Stomach (tissue), 9 donors: ENCODE results near the gene ABR. TPM values are rescaled to one million over a fixed set of nuclear protein-coding genes. Genes with fewer than 3 reads are reported as not detected.

ENCODE experiments used
- DNase-seq, 2 donors: peaks; one replicate each; pipeline versions ENCODE4 v3.0.0 to v3.0.0-alpha.2; 2013 to 2019
- H3K27ac ChIP-seq, 5 donors: fragments of 200-600 bp in 4 of 5; sonication (generic) in 4 of 5; one replicate each; pipeline ENCODE4 v1.5.1; 2013 to 2019; ENCODE audit warnings: mild to moderate bottlenecking in 1 of 5, moderate library complexity in 1 of 5
- H3K27me3 ChIP-seq, 3 donors: fragments of 200-600 bp; sonication (generic); one replicate each; pipeline ENCODE4 v1.5.1; 2017 to 2019; ENCODE audit warnings: mixed run types in 1 of 3
- H3K36me3 ChIP-seq, 4 donors: fragments of 200-600 bp; sonication (generic); 1 replicate in 3 of 4; 2 replicates in 1 of 4; pipeline ENCODE4 v1.5.1; 2016 to 2019
- H3K4me1 ChIP-seq, 4 donors: fragments of 200-600 bp; sonication (generic); one replicate each; pipeline ENCODE4 v1.5.1; 2016 to 2019
- H3K4me3 ChIP-seq, 4 donors: fragments of 200-600 bp; sonication (generic) in 3 of 4; one replicate each; pipeline ENCODE4 v1.5.1; 2016 to 2019; ENCODE audit warnings: mild to moderate bottlenecking in 1 of 4
- H3K9me3 ChIP-seq, 4 donors: fragments of 200-600 bp; sonication (generic); one replicate each; pipeline ENCODE4 v1.5.1; 2016 to 2019
- EP300 ChIP-seq: sonication (generic); formaldehyde crosslinking; IDR thresholded peaks from one replicate; pipeline ENCODE4 v1.6.1; 2017; ENCODE audit warnings: antibody characterized with exemption
- POLR2A ChIP-seq, 4 donors: fragments of 450-650 bp; IDR thresholded peaks; one replicate each; pipeline ENCODE4 v1.6.1; 2016; ENCODE audit warnings: antibody characterized with exemption in 4 of 4, control low read depth in 2 of 4, mild to moderate bottlenecking in 1 of 4, moderate library complexity in 1 of 4
- POLR2AphosphoS5 ChIP-seq, 3 donors: sonication (generic); formaldehyde crosslinking; IDR thresholded peaks; one replicate each; pipeline ENCODE4 v1.6.1; 2016; ENCODE audit warnings: antibody characterized with exemption in 3 of 3
- WGBS, 5 donors: extraction: QIAGEN DNeasy Blood & Tissue Kit in 3 of 5; methylation state at CpG; one replicate each; pipeline versions ENCODE4 v1.1.5 to v1.1.7; 2013 to 2018; 5-methylcytosine and 5-hydroxymethylcytosine counted together
- intact Hi-C: fragments of 100-400 bp; cut with DNase I; formaldehyde crosslinking; loops from one replicate; pipeline ENCODE4 v1.15.1; 2023; ENCODE audit warnings: low total_unique reads
- polyA plus RNA-seq, 3 donors: library from polyadenylated mRNA; stranded (reverse); fragments of 200-250 nt; gene quantifications; one replicate each; pipeline ENCODE4 v1.2.3, GENCODE V29; 2013
- total RNA-seq, 5 donors: library from RNA; depleted of rRNA; stranded (reverse); fragments of >200 nt; gene quantifications; one replicate each; pipeline versions ENCODE4 v1.1.0 to v1.2.3, GENCODE V29; 2014 to 2016
- TF ChIP-seq, protein P1 (sequence below), 7 experiments: fragments of 450-650 bp in 4 of 7; fragments of 200-600 bp in 3 of 7; sonication (generic) in 3 of 7; IDR thresholded peaks; one replicate each; pipeline ENCODE4 v1.5.1; 2016 to 2019; ENCODE audit warnings: antibody characterized with exemption in 7 of 7, control low read depth in 2 of 7, mild to moderate bottlenecking in 1 of 7
- donor health status: healthy with polysubstance abuse.
- donor health status: Bipolar disorder and iron deficiency.
- donor health status: healthy.

Gene ABR
- total and polyA plus RNA-seq, 8 donors: 28.3 to 1,523 (median 73.4) TPM

DNA sequence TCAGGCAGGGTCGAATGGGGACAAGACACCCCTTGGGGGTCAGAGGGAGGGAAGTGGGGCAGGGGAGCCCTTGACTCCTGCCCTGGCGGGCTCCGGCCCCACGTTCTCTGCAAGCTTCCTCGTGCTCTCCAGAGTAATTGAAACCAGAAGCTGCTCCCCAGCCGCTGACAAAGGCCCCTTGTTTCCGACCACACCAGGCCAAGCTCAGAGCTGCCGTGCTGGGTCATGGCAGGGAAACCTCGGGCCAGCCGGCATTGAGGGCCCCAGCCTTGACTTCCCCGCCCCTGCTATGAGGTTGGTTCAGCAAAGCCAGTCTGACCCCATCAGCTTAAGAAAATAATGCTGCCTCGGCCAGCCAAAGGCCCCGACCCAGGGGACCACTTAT is 139.6 kb downstream of the ABR start:
- Histone ChIP-seq H3K4me3 (peak overlapping the region in 2 of 4 donors; percentile 3 to 7), H3K9me3 (no peaks in the 10 kb centered on the region), H3K27me3 (no peaks in the 10 kb centered on the region), H3K27ac (peak overlapping the region; percentile 53 to 79 (median 78)), H3K36me3 (peaks cover 0 to 57% (median 43%) of the 10 kb centered on the region in 4 donors), H3K4me1 (peaks cover 17 to 47% (median 35%) of the 10 kb centered on the region in 4 donors)
- TF ChIP-seq POLR2AphosphoS5 (IDR thresholded peaks at IDR 0.05) (no peak), POLR2A (IDR thresholded peaks at IDR 0.05) (no peak), EP300 (no peak)
- TF ChIP-seq, protein P1, sequence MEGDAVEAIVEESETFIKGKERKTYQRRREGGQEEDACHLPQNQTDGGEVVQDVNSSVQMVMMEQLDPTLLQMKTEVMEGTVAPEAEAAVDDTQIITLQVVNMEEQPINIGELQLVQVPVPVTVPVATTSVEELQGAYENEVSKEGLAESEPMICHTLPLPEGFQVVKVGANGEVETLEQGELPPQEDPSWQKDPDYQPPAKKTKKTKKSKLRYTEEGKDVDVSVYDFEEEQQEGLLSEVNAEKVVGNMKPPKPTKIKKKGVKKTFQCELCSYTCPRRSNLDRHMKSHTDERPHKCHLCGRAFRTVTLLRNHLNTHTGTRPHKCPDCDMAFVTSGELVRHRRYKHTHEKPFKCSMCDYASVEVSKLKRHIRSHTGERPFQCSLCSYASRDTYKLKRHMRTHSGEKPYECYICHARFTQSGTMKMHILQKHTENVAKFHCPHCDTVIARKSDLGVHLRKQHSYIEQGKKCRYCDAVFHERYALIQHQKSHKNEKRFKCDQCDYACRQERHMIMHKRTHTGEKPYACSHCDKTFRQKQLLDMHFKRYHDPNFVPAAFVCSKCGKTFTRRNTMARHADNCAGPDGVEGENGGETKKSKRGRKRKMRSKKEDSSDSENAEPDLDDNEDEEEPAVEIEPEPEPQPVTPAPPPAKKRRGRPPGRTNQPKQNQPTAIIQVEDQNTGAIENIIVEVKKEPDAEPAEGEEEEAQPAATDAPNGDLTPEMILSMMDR (IDR thresholded peaks at IDR 0.05): no peak
- DNase-seq: peak in 1 of 2 donors; percentile 72
- intact Hi-C loops: no loop called here
- WGBS, 5 donors: 28 to 60% (median 49%) methylated on average over 7 to 13 of the region's 13 CpGs

DNA sequence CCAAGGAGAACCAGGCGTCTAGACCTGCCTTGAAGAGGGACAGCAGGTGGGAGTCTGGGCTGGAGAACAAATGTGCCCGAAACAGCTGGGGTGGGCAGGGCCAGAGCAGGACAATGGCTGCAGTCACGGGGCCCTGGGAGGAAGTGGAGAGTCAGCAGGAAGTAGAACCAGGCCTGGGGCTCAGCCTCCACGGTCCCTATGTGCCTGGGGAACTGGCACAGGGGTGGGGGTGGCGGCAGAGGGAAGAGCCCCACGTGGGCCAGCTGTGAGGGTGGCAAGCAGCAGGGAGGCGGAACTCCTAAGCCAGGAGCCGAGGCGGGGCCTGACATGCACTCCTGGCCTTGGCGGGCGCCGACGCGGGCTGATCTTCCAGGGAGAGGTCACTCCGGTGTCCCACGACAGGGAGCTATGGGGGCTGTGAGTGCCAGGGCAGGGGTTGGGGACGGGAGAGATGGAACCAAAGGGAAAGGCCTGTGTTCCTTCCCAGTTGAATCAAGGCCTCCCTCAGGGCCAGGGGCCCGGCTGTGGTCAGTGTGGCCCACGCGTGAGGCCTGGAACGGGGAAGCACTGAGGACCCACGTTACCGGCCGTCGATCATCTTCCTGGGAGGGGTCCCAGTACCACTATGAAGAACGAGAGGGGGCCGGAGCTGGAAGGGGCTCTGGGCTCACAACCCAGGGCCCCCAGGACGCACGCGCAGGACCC is 140.1 kb downstream of the ABR start:
- no peak for TF ChIP-seq POLR2A (IDR thresholded peaks at IDR 0.05)
- TF ChIP-seq POLR2AphosphoS5 (IDR thresholded peaks at IDR 0.05): peak in 1 of 3 donors; percentile 50
- H3K36me3 ChIP-seq: peaks cover 0 to 55% (median 42%) of the 10 kb centered on the region in 4 donors
- peak overlapping the region; percentile 53 to 79 (median 78) for H3K27ac ChIP-seq
- WGBS, 5 donors: 38 to 68% (median 58%) methylated on average over 18 to 30 of the region's 30 CpGs
- H3K4me1 ChIP-seq: peaks cover 17 to 47% (median 35%) of the 10 kb centered on the region in 4 donors
- no peaks in the 10 kb centered on the region for H3K9me3 ChIP-seq
- H3K4me3 ChIP-seq: peak overlapping the region in 2 of 4 donors; percentile 3 to 7
- H3K27me3 ChIP-seq: no peaks in the 10 kb centered on the region
- DNase-seq: peak; percentile 75 to 86
- intact Hi-C loops: no loop called here

DNA sequence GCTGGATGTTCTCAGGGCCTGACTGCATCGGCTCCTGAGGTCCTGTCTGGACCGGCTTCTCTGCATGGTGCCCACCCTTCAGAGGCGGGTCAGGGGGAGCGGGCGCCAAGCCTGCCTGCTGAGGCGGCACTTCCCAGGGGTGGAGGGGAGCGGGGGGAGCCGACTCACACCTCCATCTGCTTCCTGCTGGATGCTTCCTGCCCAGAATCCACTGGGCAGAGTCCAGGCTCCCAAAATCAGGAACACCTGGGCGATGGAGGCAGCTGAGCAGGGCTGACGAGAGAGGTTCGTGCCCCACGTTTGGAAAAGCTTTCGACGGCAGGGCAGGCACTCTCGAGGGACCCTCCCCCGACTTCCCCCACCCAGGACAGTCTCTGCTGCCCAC is 140.7 kb downstream of the ABR start:
- TF ChIP-seq EP300 (no peak), POLR2AphosphoS5 (IDR thresholded peaks at IDR 0.05) (no peak), POLR2A (IDR thresholded peaks at IDR 0.05) (no peak)
- TF ChIP-seq, protein P1 (IDR thresholded peaks at IDR 0.05): no peak
- 74 to 88% (median 78%) methylated on average over 5 to 16 of the region's 16 CpGs for WGBS, 5 donors
- intact Hi-C loops: no loop called here
- Histone ChIP-seq H3K4me1 (peaks cover 17 to 46% (median 35%) of the 10 kb centered on the region in 4 donors), H3K36me3 (peaks cover 0 to 60% (median 46%) of the 10 kb centered on the region in 4 donors), H3K27ac (peak overlapping the region; percentile 53 to 79 (median 78)), H3K4me3 (no peak overlapping the region), H3K9me3 (no peaks in the 10 kb centered on the region), H3K27me3 (no peaks in the 10 kb centered on the region)
- peak in 1 of 2 donors; percentile 45 for DNase-seq

DNA sequence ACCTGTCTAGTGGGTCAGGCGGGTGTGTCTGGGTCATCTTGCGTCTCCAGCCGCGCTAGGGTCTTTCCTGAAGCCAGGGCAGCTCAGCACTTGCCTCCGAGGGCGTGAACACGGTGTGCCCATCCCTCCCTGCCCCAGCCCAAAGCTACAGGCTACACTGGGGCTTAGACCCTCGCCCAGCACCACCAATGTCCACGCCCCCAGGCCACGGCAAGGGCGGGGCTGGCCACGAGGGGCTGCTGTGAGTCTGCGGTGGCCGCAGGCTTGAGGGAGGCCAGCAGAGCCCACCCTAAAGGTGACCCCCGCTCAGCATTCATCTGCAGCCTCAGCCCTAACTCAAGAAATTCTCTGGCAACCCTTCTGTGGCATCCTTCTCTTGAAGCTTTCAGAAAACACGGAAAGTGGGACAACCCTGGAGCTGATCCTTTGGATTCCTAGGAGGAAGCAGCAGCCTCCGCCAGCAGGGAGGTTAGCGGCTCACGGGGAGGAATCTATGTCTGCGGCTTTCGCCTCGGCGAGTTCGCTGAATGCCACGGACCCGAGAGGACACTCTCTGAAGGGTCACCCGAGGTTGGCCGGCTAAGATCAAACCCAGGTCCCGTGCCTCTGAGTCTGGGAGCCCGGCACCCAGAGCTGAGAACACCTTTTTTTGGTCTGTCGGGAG is 141.2 kb downstream of the ABR start:
- Histone ChIP-seq H3K4me1 (peaks cover 17 to 41% (median 31%) of the 10 kb centered on the region in 4 donors), H3K4me3 (no peak overlapping the region), H3K9me3 (no peaks in the 10 kb centered on the region), H3K27ac (peak overlapping the region; percentile 53 to 79 (median 78)), H3K36me3 (peaks cover 0 to 63% (median 48%) of the 10 kb centered on the region in 4 donors), H3K27me3 (no peaks in the 10 kb centered on the region)
- no peak for DNase-seq
- 82 to 90% (median 88%) methylated on average over 21 to 31 of the region's 31 CpGs for WGBS, 5 donors
- TF ChIP-seq POLR2A (IDR thresholded peaks at IDR 0.05) (no peak), EP300 (no peak)
- TF ChIP-seq, protein P1 (IDR thresholded peaks at IDR 0.05): no peak
- intact Hi-C loops: no loop called here
